Measurements from ENCODE around the gene PTPRG. TPM values are rescaled to one million over a fixed set of nuclear protein-coding genes. Genes with fewer than 3 reads are reported as not detected.

The PTPRG gene
- total RNA-seq, 1 experiment from 2014 or later, result 32.1 TPM

- ChIA-PET POLR2A (no interaction called here), CTCF (no interaction called here), RAD21 (ENCODE audit: low non-redundant PET in 1 of 2, low total read pairs in 2 of 2, uncharacterized antibody in 2 of 2, unreplicated experiment in 2 of 2) (no interaction called here)
- Histone ChIP-seq H3K9ac (ENCODE audit: low read length) (no peak overlapping the region), H3K9me2 (ENCODE audit: insufficient read depth) (no peaks in the 10 kb centered on the region), H3K4me2 (ENCODE audit: low read length) (no peak overlapping the region), H3K27ac (ENCODE audit: low read depth, low read length) (no peak overlapping the region), H3K4me1 (ENCODE audit: control insufficient read depth in 1 of 2, insufficient read depth in 2 of 2, low read length in 2 of 2) (no peaks in the 10 kb centered on the region), H3K79me2 (ENCODE audit: insufficient read depth, low read length) (no peaks in the 10 kb centered on the region), H3K9me3 (ENCODE audit: control insufficient read depth in 1 of 2, insufficient read depth in 1 of 2, low read depth in 1 of 2, low read length in 2 of 2) (no peaks in the 10 kb centered on the region), H3K27me3 (ENCODE audit: insufficient read depth, low read length) (no peaks in the 10 kb centered on the region), H3K36me3 (ENCODE audit: control insufficient read depth in 1 of 2, insufficient read depth in 2 of 2, low read length in 2 of 2) (no peaks in the 10 kb centered on the region), H3K4me3 (replicated peaks in 1 of 2; ENCODE audit: low read depth in 1 of 2, low read length in 2 of 2) (no peak overlapping the region), H2AFZ (ENCODE audit: low read depth, low read length, poor library complexity, severe bottlenecking) (no peak overlapping the region), H4K20me1 (ENCODE audit: insufficient read depth) (no peaks in the 10 kb centered on the region)
- no TSS peak for BruUV-seq (replicated peaks)
- no peak for DNase-seq (ENCODE audit: low read depth, low spot score)
- TF ChIP-seq EGR1 (IDR thresholded peaks at IDR 0.05; ENCODE audit: low read depth) (no peak), EZH2phosphoT487 (IDR thresholded peaks at IDR 0.05; ENCODE audit: borderline replicate concordance) (no peak), CBX3 (IDR thresholded peaks at IDR 0.05; ENCODE audit: low read depth) (no peak), YY1 (IDR thresholded peaks at IDR 0.05; ENCODE audit: extremely low read depth, insufficient replicate concordance, low read depth, low read length) (no peak), FOSL1 (IDR thresholded peaks at IDR 0.05; ENCODE audit: low read depth) (no peak), CEBPB (IDR thresholded peaks at IDR 0.05; ENCODE audit: low read depth) (no peak), JUND (IDR thresholded peaks at IDR 0.05) (no peak), RAD21 (IDR thresholded peaks at IDR 0.05; ENCODE audit: low read depth) (no peak), SIN3A (IDR thresholded peaks at IDR 0.05; ENCODE audit: low read depth) (no peak), EZH2 (IDR thresholded peaks at IDR 0.05) (no peak), SP1 (IDR thresholded peaks at IDR 0.05; ENCODE audit: low read depth) (no peak), TCF7L2 (IDR thresholded peaks at IDR 0.05; ENCODE audit: borderline replicate concordance, extremely low read depth, insufficient read depth, insufficient read length) (no peak), ZNF274 (IDR thresholded peaks at IDR 0.05; ENCODE audit: low read depth, low read length) (no peak)
- TF ChIP-seq, protein P1, sequence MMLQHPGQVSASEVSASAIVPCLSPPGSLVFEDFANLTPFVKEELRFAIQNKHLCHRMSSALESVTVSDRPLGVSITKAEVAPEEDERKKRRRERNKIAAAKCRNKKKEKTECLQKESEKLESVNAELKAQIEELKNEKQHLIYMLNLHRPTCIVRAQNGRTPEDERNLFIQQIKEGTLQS (IDR thresholded peaks at IDR 0.05), result no peak
- TF ChIP-seq, protein P2, sequence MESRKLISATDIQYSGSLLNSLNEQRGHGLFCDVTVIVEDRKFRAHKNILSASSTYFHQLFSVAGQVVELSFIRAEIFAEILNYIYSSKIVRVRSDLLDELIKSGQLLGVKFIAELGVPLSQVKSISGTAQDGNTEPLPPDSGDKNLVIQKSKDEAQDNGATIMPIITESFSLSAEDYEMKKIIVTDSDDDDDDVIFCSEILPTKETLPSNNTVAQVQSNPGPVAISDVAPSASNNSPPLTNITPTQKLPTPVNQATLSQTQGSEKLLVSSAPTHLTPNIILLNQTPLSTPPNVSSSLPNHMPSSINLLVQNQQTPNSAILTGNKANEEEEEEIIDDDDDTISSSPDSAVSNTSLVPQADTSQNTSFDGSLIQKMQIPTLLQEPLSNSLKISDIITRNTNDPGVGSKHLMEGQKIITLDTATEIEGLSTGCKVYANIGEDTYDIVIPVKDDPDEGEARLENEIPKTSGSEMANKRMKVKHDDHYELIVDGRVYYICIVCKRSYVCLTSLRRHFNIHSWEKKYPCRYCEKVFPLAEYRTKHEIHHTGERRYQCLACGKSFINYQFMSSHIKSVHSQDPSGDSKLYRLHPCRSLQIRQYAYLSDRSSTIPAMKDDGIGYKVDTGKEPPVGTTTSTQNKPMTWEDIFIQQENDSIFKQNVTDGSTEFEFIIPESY (IDR thresholded peaks at IDR 0.05; ENCODE audit: extremely low read depth, insufficient replicate concordance, low read length), result no peak
- TF ChIP-seq, protein P3, sequence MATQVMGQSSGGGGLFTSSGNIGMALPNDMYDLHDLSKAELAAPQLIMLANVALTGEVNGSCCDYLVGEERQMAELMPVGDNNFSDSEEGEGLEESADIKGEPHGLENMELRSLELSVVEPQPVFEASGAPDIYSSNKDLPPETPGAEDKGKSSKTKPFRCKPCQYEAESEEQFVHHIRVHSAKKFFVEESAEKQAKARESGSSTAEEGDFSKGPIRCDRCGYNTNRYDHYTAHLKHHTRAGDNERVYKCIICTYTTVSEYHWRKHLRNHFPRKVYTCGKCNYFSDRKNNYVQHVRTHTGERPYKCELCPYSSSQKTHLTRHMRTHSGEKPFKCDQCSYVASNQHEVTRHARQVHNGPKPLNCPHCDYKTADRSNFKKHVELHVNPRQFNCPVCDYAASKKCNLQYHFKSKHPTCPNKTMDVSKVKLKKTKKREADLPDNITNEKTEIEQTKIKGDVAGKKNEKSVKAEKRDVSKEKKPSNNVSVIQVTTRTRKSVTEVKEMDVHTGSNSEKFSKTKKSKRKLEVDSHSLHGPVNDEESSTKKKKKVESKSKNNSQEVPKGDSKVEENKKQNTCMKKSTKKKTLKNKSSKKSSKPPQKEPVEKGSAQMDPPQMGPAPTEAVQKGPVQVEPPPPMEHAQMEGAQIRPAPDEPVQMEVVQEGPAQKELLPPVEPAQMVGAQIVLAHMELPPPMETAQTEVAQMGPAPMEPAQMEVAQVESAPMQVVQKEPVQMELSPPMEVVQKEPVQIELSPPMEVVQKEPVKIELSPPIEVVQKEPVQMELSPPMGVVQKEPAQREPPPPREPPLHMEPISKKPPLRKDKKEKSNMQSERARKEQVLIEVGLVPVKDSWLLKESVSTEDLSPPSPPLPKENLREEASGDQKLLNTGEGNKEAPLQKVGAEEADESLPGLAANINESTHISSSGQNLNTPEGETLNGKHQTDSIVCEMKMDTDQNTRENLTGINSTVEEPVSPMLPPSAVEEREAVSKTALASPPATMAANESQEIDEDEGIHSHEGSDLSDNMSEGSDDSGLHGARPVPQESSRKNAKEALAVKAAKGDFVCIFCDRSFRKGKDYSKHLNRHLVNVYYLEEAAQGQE (IDR thresholded peaks at IDR 0.05; ENCODE audit: low read depth), result no peak
- intact Hi-C loops (cut with micrococcal nuclease), result no loop called here
- no peak for ATAC-seq
Observed at GRCh38 chr3:62249484-62249776, 688.1 kb downstream of the PTPRG start.
